HCT116 (cell line): Measurements from ENCODE around the gene LINGO3. TPM values are rescaled to one million over a fixed set of nuclear protein-coding genes. Genes with fewer than 3 reads are reported as not detected.

Source experiments
- ATAC-seq: fragments of 200-7000 bp; cut with Tn5 transposase; 2 replicates; pipeline ENCODE4 v1.9.1; 2020; ENCODE audit warnings: mild to moderate bottlenecking, moderate library complexity
- BruUV-seq: library from RNA; stranded (reverse); fragments of 400-500 nt; replicated peaks from 2 replicates; lab custom pipeline; 2021; lab: Mats Ljungman, UMichigan
- CTCF ChIA-PET: fragments of 300-600 bp; sonication (Branson Sonifier 250); formaldehyde crosslinking; loops from one replicate; lab custom pipeline; 2021; ENCODE audit warnings: antibody characterized with exemption; lab: Charles Lee
- POLR2A ChIA-PET: fragments of 300-600, 350-600 bp; sonication (Branson Sonifier 250); formaldehyde crosslinking; loops from one replicate; lab custom pipeline; 2021; ENCODE audit warnings: antibody characterized with exemption; lab: Charles Lee
- RAD21 ChIA-PET, 2 experiments: fragments of 300-600 bp; sonication (Branson Sonifier 250); formaldehyde crosslinking; loops; one replicate each; lab custom pipeline; 2023; ENCODE audit warnings: low total read pairs in 2 of 2; ENCODE audit not compliant: uncharacterized antibody in 2 of 2, unreplicated experiment in 2 of 2, low non-redundant PET in 1 of 2; lab: Charles Lee
- DNase-seq: peaks from one replicate; pipeline ENCODE4 v3.0.0-alpha.2; 2010; ENCODE audit warnings: low read depth, low spot score
- H2AFZ ChIP-seq: fragments of 200-600 bp; shearing (Covaris generic), sonication (generic); 2 replicates; pipeline ENCODE4 v1.6.1; 2017; ENCODE audit warnings: low read depth, mixed run types, mixed read lengths, antibody characterized with exemption, low read length; ENCODE audit not compliant: poor library complexity, severe bottlenecking
- H3K27ac ChIP-seq: 2 replicates; pipeline ENCODE4 v1.5.1; 2012; ENCODE audit warnings: low read depth, low read length
- H3K27me3 ChIP-seq: fragments of 200-600 bp; sonication (generic); 2 replicates; pipeline ENCODE4 v1.6.1; 2016; ENCODE audit warnings: mixed run types, low read length, mixed read lengths; ENCODE audit not compliant: insufficient read depth
- H3K36me3 ChIP-seq, 2 experiments: fragments of 200-500 bp in 1 of 2; fragments of 200-600 bp in 1 of 2; sonication (Bioruptor generic) in 1 of 2; sonication (generic) in 1 of 2; 2 replicates each; pipeline versions ENCODE4 v1.5.1 to v1.6.1; 2014 to 2016; ENCODE audit warnings: low read length in 2 of 2, inconsistent platforms in 1 of 2, mixed read lengths in 1 of 2, mixed run types in 1 of 2; ENCODE audit not compliant: insufficient read depth in 2 of 2, control insufficient read depth in 1 of 2
- H3K4me1 ChIP-seq, 2 experiments: fragments of 200-600 bp in 1 of 2; sonication (generic) in 1 of 2; 2 replicates each; pipeline versions ENCODE4 v1.5.1 to v1.6.1; 2012 to 2017; ENCODE audit warnings: low read length in 2 of 2, inconsistent platforms in 1 of 2, mild to moderate bottlenecking in 1 of 2, mixed read lengths in 1 of 2, mixed run types in 1 of 2, moderate library complexity in 1 of 2; ENCODE audit not compliant: insufficient read depth in 2 of 2, control insufficient read depth in 1 of 2
- H3K4me2 ChIP-seq: fragments of 200-600 bp; sonication (generic); 2 replicates; pipeline ENCODE4 v1.6.1; 2017; ENCODE audit warnings: mixed run types, low read length, mixed read lengths
- H3K4me3 ChIP-seq, 2 experiments: fragments of 200-600 bp in 1 of 2; sonication (generic) in 1 of 2; replicated peaks in 1 of 2; 2 replicates each; pipeline ENCODE4 v1.5.1; 2011 to 2016; ENCODE audit warnings: low read length in 2 of 2, control low read depth in 1 of 2, low read depth in 1 of 2, mild to moderate bottlenecking in 1 of 2, mixed read lengths in 1 of 2, mixed run types in 1 of 2
- H3K79me2 ChIP-seq: fragments of 200-600 bp; sonication (generic); 2 replicates; pipeline ENCODE4 v1.6.1; 2017; ENCODE audit warnings: mild to moderate bottlenecking, mixed run types, low read length, moderate library complexity, mixed read lengths; ENCODE audit not compliant: insufficient read depth
- H3K9ac ChIP-seq: fragments of 200-600 bp; sonication (generic); 2 replicates; pipeline ENCODE4 v1.6.1; 2016; ENCODE audit warnings: low read length, mixed read lengths
- H3K9me2 ChIP-seq: fragments of 200-600 bp; sonication (generic), shearing (Covaris generic); 2 replicates; pipeline ENCODE4 v1.6.1; 2017; ENCODE audit warnings: mixed run types, mild to moderate bottlenecking, moderate library complexity; ENCODE audit not compliant: insufficient read depth
- H3K9me3 ChIP-seq, 2 experiments: fragments of 200-500 bp in 1 of 2; fragments of 200-600 bp in 1 of 2; sonication (Bioruptor generic) in 1 of 2; sonication (generic) in 1 of 2; 2 replicates each; pipeline ENCODE4 v1.6.1; 2014 to 2017; ENCODE audit warnings: low read length in 2 of 2, mixed read lengths in 2 of 2, inconsistent platforms in 1 of 2, low read depth in 1 of 2, mild to moderate bottlenecking in 1 of 2, mixed run types in 1 of 2, moderate library complexity in 1 of 2; ENCODE audit not compliant: control insufficient read depth in 1 of 2, insufficient read depth in 1 of 2
- H4K20me1 ChIP-seq: fragments of 200-600 bp; sonication (generic), shearing (Covaris generic); 2 replicates; pipeline ENCODE4 v1.6.1; 2017; ENCODE audit warnings: mixed run types, mild to moderate bottlenecking, moderate library complexity; ENCODE audit not compliant: insufficient read depth
- EZH2phosphoT487 ChIP-seq: fragments of 200-600 bp; IDR thresholded peaks from 2 replicates; pipeline ENCODE4 v1.6.1; 2018; ENCODE audit warnings: antibody characterized with exemption, borderline replicate concordance
- JUND ChIP-seq: IDR thresholded peaks from 2 replicates; pipeline ENCODE4 v1.6.1; 2012
- SP1 ChIP-seq: IDR thresholded peaks from 2 replicates; pipeline ENCODE4 v1.6.1; 2012; ENCODE audit warnings: low read depth
- SRF ChIP-seq: IDR thresholded peaks from 2 replicates; pipeline ENCODE4 v1.6.1; 2012; ENCODE audit warnings: low read depth
- ZFX ChIP-seq: fragments of 450-650 bp; IDR thresholded peaks from 2 replicates; pipeline ENCODE4 v1.6.1; 2017
- intact Hi-C: fragments of 100-400 bp; cut with micrococcal nuclease; formaldehyde crosslinking; loops from 2 replicates; pipeline ENCODE4 v1.10.0; 2022
- total RNA-seq: library from RNA; stranded (reverse); gene quantifications from one replicate; pipeline ENCODE4 v1.2.1, GENCODE V29; 2021; ENCODE audit not compliant: unreplicated experiment
- TF ChIP-seq, protein P1 (sequence below), 3 experiments: fragments of 200-600 bp in 1 of 3; sonication (generic) in 1 of 3; IDR thresholded peaks in 2 of 3; conservative IDR thresholded peaks in 1 of 3; 2 replicates each; pipeline ENCODE4 v1.5.1; 2012 to 2017; ENCODE audit warnings: low read depth in 2 of 3, low read length in 2 of 3, antibody characterized with exemption in 1 of 3, borderline replicate concordance in 1 of 3, control low read depth in 1 of 3, mild to moderate bottlenecking in 1 of 3, mixed read lengths in 1 of 3, mixed run types in 1 of 3, moderate library complexity in 1 of 3; ENCODE audit not compliant: insufficient read depth in 1 of 3
- TF ChIP-seq, protein P2 (sequence below): IDR thresholded peaks from 2 replicates; pipeline ENCODE4 v1.6.1; 2012
- TF ChIP-seq, protein P3 (sequence below): IDR thresholded peaks from 2 replicates; pipeline ENCODE4 v1.6.1; 2011; ENCODE audit warnings: mild to moderate bottlenecking, low read length, moderate library complexity; ENCODE audit not compliant: insufficient replicate concordance; ENCODE audit errors: extremely low read depth

LINGO3 gene
- total RNA-seq, 1 experiment from 2014 or later, result not detected

DNA sequence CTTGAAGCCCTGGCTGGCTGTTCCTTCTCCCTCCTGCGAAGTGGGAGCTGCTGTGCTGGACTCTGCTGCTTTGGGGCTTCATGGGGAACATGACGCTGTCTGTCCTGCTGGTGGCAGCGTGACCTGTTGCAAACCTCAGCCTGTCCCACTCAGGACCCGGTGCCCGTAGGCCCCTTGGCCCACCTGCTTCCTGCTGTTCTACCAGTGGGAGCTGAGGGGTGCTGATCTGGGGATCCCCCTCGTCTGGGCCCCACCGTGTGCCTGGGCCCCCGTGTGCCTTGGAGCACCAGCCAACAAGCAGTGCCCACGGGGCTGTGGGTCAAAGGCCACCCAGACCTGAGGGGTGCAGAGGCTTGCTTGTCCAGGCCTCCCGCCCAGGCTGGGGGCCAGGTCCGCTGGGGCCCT, 25.9 kb upstream of the LINGO3 start:
- Histone ChIP-seq H3K4me3 (no peak overlapping the region), H3K9me3 (peaks cover 0 to 11% of the 10 kb centered on the region in 2 experiments; a peak in 1 of 4 replicates), H3K4me1 (peaks cover 10 to 19% of the 10 kb centered on the region in 2 experiments), H3K79me2 (peaks cover 74% of the 10 kb centered on the region), H3K4me2 (no peak overlapping the region), H4K20me1 (no peaks in the 10 kb centered on the region; the same call in 1 of the 2 replicates), H3K36me3 (no peaks in the 10 kb centered on the region), H2AFZ (no peak overlapping the region), H3K9me2 (no peaks in the 10 kb centered on the region), H3K27me3 (no peaks in the 10 kb centered on the region), H3K9ac (no peak overlapping the region), H3K27ac (peak overlapping the region; percentile 22; the same call in 1 of the 2 replicates)
- POLR2A ChIA-PET, result no interaction called here
- CTCF ChIA-PET, result no interaction called here
- RAD21 ChIA-PET, result no interaction called here
- TF ChIP-seq SRF (no peak), JUND (no peak), ZFX (no peak)
- TF ChIP-seq, protein P1, sequence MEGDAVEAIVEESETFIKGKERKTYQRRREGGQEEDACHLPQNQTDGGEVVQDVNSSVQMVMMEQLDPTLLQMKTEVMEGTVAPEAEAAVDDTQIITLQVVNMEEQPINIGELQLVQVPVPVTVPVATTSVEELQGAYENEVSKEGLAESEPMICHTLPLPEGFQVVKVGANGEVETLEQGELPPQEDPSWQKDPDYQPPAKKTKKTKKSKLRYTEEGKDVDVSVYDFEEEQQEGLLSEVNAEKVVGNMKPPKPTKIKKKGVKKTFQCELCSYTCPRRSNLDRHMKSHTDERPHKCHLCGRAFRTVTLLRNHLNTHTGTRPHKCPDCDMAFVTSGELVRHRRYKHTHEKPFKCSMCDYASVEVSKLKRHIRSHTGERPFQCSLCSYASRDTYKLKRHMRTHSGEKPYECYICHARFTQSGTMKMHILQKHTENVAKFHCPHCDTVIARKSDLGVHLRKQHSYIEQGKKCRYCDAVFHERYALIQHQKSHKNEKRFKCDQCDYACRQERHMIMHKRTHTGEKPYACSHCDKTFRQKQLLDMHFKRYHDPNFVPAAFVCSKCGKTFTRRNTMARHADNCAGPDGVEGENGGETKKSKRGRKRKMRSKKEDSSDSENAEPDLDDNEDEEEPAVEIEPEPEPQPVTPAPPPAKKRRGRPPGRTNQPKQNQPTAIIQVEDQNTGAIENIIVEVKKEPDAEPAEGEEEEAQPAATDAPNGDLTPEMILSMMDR (IDR thresholded peaks at IDR 0.05 in 2 of 3, conservative IDR thresholded peaks at IDR 0.05 in 1 of 3; ENCODE audit: borderline replicate concordance in 1 of 3, insufficient read depth in 1 of 3, low read depth in 2 of 3, low read length in 2 of 3), result 0 out of 6 replicates have a peak, but pooled peaks of 1 of the 3 experiments have one; percentile 19
- intact Hi-C loops, result no loop called here
- no TSS peak for BruUV-seq
- ATAC-seq (no peak), DNase-seq (no peak)

DNA sequence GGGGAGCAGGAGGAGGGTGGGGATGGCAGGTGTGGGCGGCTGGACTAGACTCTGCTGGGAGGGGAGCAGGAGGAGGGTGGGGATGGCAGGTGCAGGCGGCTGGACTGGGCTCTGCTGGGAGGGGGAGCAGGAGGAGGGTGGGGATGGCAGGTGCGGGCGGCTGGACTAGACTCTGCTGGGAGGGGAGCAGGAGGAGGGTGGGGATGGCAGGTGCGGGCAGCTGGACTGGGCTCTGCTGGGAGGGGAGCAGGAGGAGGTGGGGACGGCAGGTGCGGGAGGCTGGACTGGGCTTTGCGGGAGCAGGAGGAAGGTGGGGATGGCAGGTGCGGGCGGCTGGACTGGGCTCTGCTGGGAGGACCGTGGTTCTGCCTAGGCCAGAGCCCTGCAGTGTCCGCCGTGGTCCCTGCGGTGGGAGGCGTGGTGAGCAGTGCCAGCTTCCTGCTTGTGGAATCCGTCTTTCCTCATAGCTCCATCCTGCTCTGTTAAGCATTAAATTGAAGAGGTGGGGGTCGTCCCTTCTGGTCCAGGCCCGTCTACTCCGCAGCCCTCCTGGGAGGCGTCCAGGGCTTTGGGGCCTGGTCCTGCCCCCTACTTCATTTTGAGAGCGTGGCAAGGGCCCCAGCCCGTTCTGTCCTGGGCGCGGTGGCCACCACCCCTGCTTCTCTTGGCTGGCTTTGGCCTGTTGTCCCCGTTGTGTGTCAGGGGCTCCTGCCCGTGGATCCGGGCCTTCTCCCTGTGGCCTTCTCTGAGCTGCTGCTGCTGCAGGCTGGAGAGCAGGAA, 25.3 kb upstream of the LINGO3 start:
- H3K36me3 ChIP-seq, result no peaks in the 10 kb centered on the region
- H3K4me1 ChIP-seq, result peaks cover 10 to 19% of the 10 kb centered on the region in 2 experiments
- DNase-seq, result no peak
- POLR2A ChIA-PET, result no interaction called here
- H3K9me3 ChIP-seq, result peaks cover 0 to 11% of the 10 kb centered on the region in 2 experiments; a peak in 1 of 4 replicates
- no peak overlapping the region for H3K4me3 ChIP-seq
- H3K27me3 ChIP-seq, result no peaks in the 10 kb centered on the region
- H4K20me1 ChIP-seq, result no peaks in the 10 kb centered on the region; the same call in 1 of the 2 replicates
- no peak overlapping the region for H3K4me2 ChIP-seq
- no peak for ATAC-seq
- H3K27ac ChIP-seq, result peak overlapping the region; percentile 22; the same call in 1 of the 2 replicates
- H3K9me2 ChIP-seq, result no peaks in the 10 kb centered on the region
- BruUV-seq, result no TSS peak
- TF ChIP-seq SRF (no peak), EZH2phosphoT487 (no peak), SP1 (no peak)
- TF ChIP-seq, protein P2, sequence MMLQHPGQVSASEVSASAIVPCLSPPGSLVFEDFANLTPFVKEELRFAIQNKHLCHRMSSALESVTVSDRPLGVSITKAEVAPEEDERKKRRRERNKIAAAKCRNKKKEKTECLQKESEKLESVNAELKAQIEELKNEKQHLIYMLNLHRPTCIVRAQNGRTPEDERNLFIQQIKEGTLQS, result no peak
- TF ChIP-seq, protein P3, sequence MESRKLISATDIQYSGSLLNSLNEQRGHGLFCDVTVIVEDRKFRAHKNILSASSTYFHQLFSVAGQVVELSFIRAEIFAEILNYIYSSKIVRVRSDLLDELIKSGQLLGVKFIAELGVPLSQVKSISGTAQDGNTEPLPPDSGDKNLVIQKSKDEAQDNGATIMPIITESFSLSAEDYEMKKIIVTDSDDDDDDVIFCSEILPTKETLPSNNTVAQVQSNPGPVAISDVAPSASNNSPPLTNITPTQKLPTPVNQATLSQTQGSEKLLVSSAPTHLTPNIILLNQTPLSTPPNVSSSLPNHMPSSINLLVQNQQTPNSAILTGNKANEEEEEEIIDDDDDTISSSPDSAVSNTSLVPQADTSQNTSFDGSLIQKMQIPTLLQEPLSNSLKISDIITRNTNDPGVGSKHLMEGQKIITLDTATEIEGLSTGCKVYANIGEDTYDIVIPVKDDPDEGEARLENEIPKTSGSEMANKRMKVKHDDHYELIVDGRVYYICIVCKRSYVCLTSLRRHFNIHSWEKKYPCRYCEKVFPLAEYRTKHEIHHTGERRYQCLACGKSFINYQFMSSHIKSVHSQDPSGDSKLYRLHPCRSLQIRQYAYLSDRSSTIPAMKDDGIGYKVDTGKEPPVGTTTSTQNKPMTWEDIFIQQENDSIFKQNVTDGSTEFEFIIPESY, result no peak
- H2AFZ ChIP-seq, result no peak overlapping the region
- intact Hi-C loops, result no loop called here
- no peak overlapping the region for H3K9ac ChIP-seq
- CTCF ChIA-PET, result no interaction called here
- RAD21 ChIA-PET, result no interaction called here
- peaks cover 79% of the 10 kb centered on the region for H3K79me2 ChIP-seq
